Gastrocnemius medialis (tissue), 4 donors: Measurements from ENCODE around the gene SSC4D. TPM values are rescaled to one million over a fixed set of nuclear protein-coding genes. Genes with fewer than 3 reads are reported as not detected.

Experiments used
- ATAC-seq, 2 donors: fragments of 150-250 bp; one replicate each; pipeline ENCODE4 v1.9.1; 2016
- DNase-seq, 2 donors: peaks; one replicate each; pipeline ENCODE4 v3.0.0-alpha.2; 2019
- H3K27ac ChIP-seq, 4 donors: fragments of 200-600 bp; sonication (generic); 1 replicate in 1 of 4; 2 replicates in 3 of 4; pipeline ENCODE4 v1.5.1; 2016 to 2018; ENCODE audit warnings: mild to moderate bottlenecking in 2 of 4, moderate library complexity in 1 of 4
- H3K27me3 ChIP-seq, 3 donors: fragments of 200-600 bp; sonication (generic) in 2 of 3; 1 replicate in 1 of 3; 2 replicates in 2 of 3; pipeline versions ENCODE4 v1.5.1 to v1.6.0; 2016 to 2019; ENCODE audit warnings: mild to moderate bottlenecking in 1 of 3, moderate library complexity in 1 of 3
- H3K36me3 ChIP-seq, 2 donors: fragments of 200-600 bp; sonication (generic) in 1 of 2; one replicate each; pipeline ENCODE4 v1.5.1; 2017 to 2018
- H3K4me1 ChIP-seq, 2 donors: fragments of 200-600 bp; sonication (generic) in 1 of 2; one replicate each; pipeline ENCODE4 v1.5.1; 2016 to 2017; ENCODE audit warnings: mild to moderate bottlenecking in 2 of 2
- H3K4me3 ChIP-seq, 4 donors: fragments of 200-600 bp; sonication (generic) in 3 of 4; 1 replicate in 1 of 4; 2 replicates in 3 of 4; pipeline ENCODE4 v1.5.1; 2016 to 2019; ENCODE audit warnings: mild to moderate bottlenecking in 2 of 4
- H3K9me3 ChIP-seq, 3 donors: fragments of 200-600 bp; sonication (generic) in 2 of 3; 1 replicate in 1 of 3; 2 replicates in 2 of 3; pipeline ENCODE4 v1.5.1; 2016 to 2019
- CTCF ChIP-seq, 5 experiments: fragments of 450-650 bp in 3 of 5; fragments of 200-600 bp in 2 of 5; sonication (generic) in 2 of 5; IDR thresholded peaks in 4 of 5; conservative IDR thresholded peaks in 1 of 5; 1 replicate in 4 of 5; 2 replicates in 1 of 5; pipeline ENCODE4 v1.5.1; 2016 to 2019; ENCODE audit warnings: antibody characterized with exemption in 5 of 5, mild to moderate bottlenecking in 3 of 5, moderate library complexity in 3 of 5
- POLR2A ChIP-seq, 2 donors: fragments of 450-650 bp; IDR thresholded peaks; one replicate each; pipeline ENCODE4 v1.6.1; 2017; ENCODE audit warnings: antibody characterized with exemption in 2 of 2, mild to moderate bottlenecking in 2 of 2, moderate library complexity in 2 of 2
- in situ Hi-C, 4 donors: fragments of 200-750 bp; cut with MboI; loops; one replicate each; pipeline versions ENCODE4 v1.15.0 to v1.8.0; 2017; ENCODE audit warnings: low sequenced_read_pairs in 4 of 4
- intact Hi-C: fragments of 100-400 bp; cut with DNase I; formaldehyde crosslinking; loops from one replicate; pipeline ENCODE4 v1.15.1; 2023; ENCODE audit warnings: low total_unique reads
- total RNA-seq, 4 donors: library from RNA; depleted of rRNA; stranded (reverse); fragments of >200 nt; gene quantifications; one replicate each; pipeline versions ENCODE4 v1.1.0 to v1.2.3, GENCODE V29; 2016

The SSC4D gene
- total RNA-seq, 4 donors from 2014 or later = 0.20 to 0.68 (median 0.25) TPM; not detected in 1

GRCh38 chr7:76342222-76342621 is 67.3 kb downstream of the SSC4D start:
- DNase-seq (no peak), ATAC-seq (no peak)
- TF ChIP-seq CTCF (IDR thresholded peaks at IDR 0.05 in 4 of 5, conservative IDR thresholded peaks at IDR 0.05 in 1 of 5) (no peak), POLR2A (IDR thresholded peaks at IDR 0.05) (no peak)
- peaks cover 0 to 50% of the 10 kb centered on the region in 2 donors for H3K36me3 ChIP-seq
- in situ Hi-C loops = no loop called here
- H3K4me3 ChIP-seq = no peak overlapping the region
- intact Hi-C loops = no loop called here
- no peaks in the 10 kb centered on the region for H3K27me3 ChIP-seq
- no peaks in the 10 kb centered on the region for H3K9me3 ChIP-seq
- H3K27ac ChIP-seq = peak overlapping the region; percentile 97 to 100 (median 98)
- H3K4me1 ChIP-seq = peaks cover 63 to 65% of the 10 kb centered on the region in 2 donors

- DNase-seq (no peak), ATAC-seq (no peak)
- Histone ChIP-seq H3K27me3 (no peaks in the 10 kb centered on the region), H3K9me3 (no peaks in the 10 kb centered on the region), H3K4me1 (peaks cover 63% of the 10 kb centered on the region in 2 donors), H3K36me3 (peaks cover 0 to 35% of the 10 kb centered on the region in 2 donors), H3K4me3 (no peak overlapping the region), H3K27ac (peak overlapping the region; percentile 97 to 100 (median 98))
- TF ChIP-seq POLR2A (IDR thresholded peaks at IDR 0.05) = no peak
- TF ChIP-seq CTCF (IDR thresholded peaks at IDR 0.05 in 4 of 5, conservative IDR thresholded peaks at IDR 0.05 in 1 of 5) = no peak
- in situ Hi-C loops = no loop called here
- intact Hi-C loops = no loop called here
These were observed 68.8 kb downstream of the SSC4D start for GRCh38 chr7:76340617-76341131.

Other genes starting within 250 kb of the SSC4D start
- 1 to 10 TPM in 2 of 4 donors, under 1 TPM in 2; 0.53 to 1.2 (median 0.84) TPM for gene SRRM3, start 207.8 kb downstream of the SSC4D start, total RNA-seq
- 1,000 to 10,000 TPM; 1,878 to 2,898 (median 2,185) TPM for gene HSPB1, start 107.0 kb downstream of the SSC4D start, total RNA-seq
- 100 to 1,000 TPM; 119 to 262 (median 179) TPM for gene YWHAG, start 50.7 kb downstream of the SSC4D start, total RNA-seq
- 1 to 10 TPM in 1 of 4 donors, not detected in 3; 1.1 TPM for gene ZP3, start 15.3 kb upstream of the SSC4D start, total RNA-seq
- gene DTX2, start 52.0 kb upstream of the SSC4D start, total RNA-seq = 10 to 100 TPM; 14.8 to 23.2 (median 18.8) TPM
- under 1 TPM in 3 of 4 donors, not detected in 1; 0.22 to 0.92 (median 0.27) TPM for gene UPK3B, start 100.9 kb upstream of the SSC4D start, total RNA-seq
- gene SPDYE16, start 133.6 kb upstream of the SSC4D start, total RNA-seq = under 1 TPM in 1 of 4 donors, not detected in 3; 0.31 TPM
- gene POMZP3, start 217.6 kb upstream of the SSC4D start, total RNA-seq = 1 to 10 TPM; 3.3 to 8.1 (median 5.7) TPM